ENCODE data around the gene LMTK3. TPM values are rescaled to one million over a fixed set of nuclear protein-coding genes. Genes with fewer than 3 reads are reported as not detected.

Gene LMTK3
- total and polyA plus RNA-seq, 9 of the 15 experiments (the other 6 are each of a cell fraction or from before 2014, with no cell fraction given): 0.35 to 12.3 (median 2.0) TPM; not detected in 2

GRCh38 chr19:48445606-48446481 lies 65.8 kb downstream of the LMTK3 start, which contains the start of gene GRWD1 (continued):
- TF ChIP-seq CBX2 (IDR thresholded peaks at IDR 0.05; ENCODE audit: insufficient read depth, low read length, poor library complexity, severe bottlenecking) (no peak), E2F8 (IDR thresholded peaks at IDR 0.05; ENCODE audit: low read depth, partially characterized antibody) (peak; percentile 81), CC2D1A (IDR thresholded peaks at IDR 0.05) (no peak), ZNF592 (IDR thresholded peaks at IDR 0.05) (no peak), ZNF274 (IDR thresholded peaks at IDR 0.05; ENCODE audit: borderline replicate concordance, low read depth, low read length) (no peak), TBP (optimal IDR thresholded peaks at IDR 0.05; ENCODE audit: low read depth, low read length) (peak; percentile 59), ZFX (CRISPR knock-in tag; IDR thresholded peaks at IDR 0.05) (peak; percentile 46; the same call in 1 of the 2 replicates), ZNF184 (CRISPR knock-in tag; IDR thresholded peaks at IDR 0.05) (no peak), BCOR (IDR thresholded peaks at IDR 0.05) (no peak), ZSCAN32 (CRISPR knock-in tag; IDR thresholded peaks at IDR 0.05) (no peak), ZFP1 (CRISPR knock-in tag; IDR thresholded peaks at IDR 0.05) (no peak), SRSF7 (optimal IDR thresholded peaks at IDR 0.05; ENCODE audit: low read depth, low read length) (no peak), BRD9 (IDR thresholded peaks at IDR 0.05; ENCODE audit: low read depth, partially characterized antibody) (no peak), FOXK1 (CRISPR knock-in tag; IDR thresholded peaks at IDR 0.05; ENCODE audit: borderline replicate concordance) (no peak), FOSL1 (tag; conservative IDR thresholded peaks at IDR 0.05) (peak; percentile 53), SRSF1 (IDR thresholded peaks at IDR 0.05; ENCODE audit: low read depth, low read length) (peak; percentile 70; the same call in 1 of the 2 replicates), SNRNP70 (optimal IDR thresholded peaks at IDR 0.05; ENCODE audit: low read depth, low read length) (peak; percentile 19), ZNF780A (CRISPR knock-in tag; IDR thresholded peaks at IDR 0.05) (no peak), SETDB1 (IDR thresholded peaks at IDR 0.05; ENCODE audit: low read length) (no peak), E2F6 (IDR thresholded peaks at IDR 0.05; ENCODE audit: borderline replicate concordance in 1 of 2, extremely low read depth in 1 of 2, insufficient read depth in 1 of 2, insufficient read length in 1 of 2, low read depth in 1 of 2, low read length in 1 of 2, poor library complexity in 1 of 2, severe bottlenecking in 1 of 2) (peak; percentile 32 to 56)
